Panc1 (cell line): ENCODE results near the gene KIFC3. TPM values are rescaled to one million over a fixed set of nuclear protein-coding genes. Genes with fewer than 3 reads are reported as not detected.

Experiments used
- ATAC-seq: fragments of 200-7000 bp; cut with Tn5 transposase; 2 replicates; pipeline ENCODE4 v1.9.1; 2020; ENCODE audit warnings: mild to moderate bottlenecking, moderate library complexity
- BruUV-seq: library from RNA; stranded (reverse); fragments of 400-500 nt; replicated peaks from 2 replicates; lab custom pipeline; 2021; lab: Mats Ljungman, UMichigan
- CTCF ChIA-PET: fragments of 300-600 bp; sonication (Branson Sonifier 250); formaldehyde crosslinking; loops from one replicate; lab custom pipeline; 2022; ENCODE audit warnings: antibody characterized with exemption; lab: Charles Lee
- POLR2A ChIA-PET: fragments of 300-600 bp; sonication (Branson Sonifier 250); formaldehyde crosslinking; loops from one replicate; lab custom pipeline; 2022; ENCODE audit warnings: antibody characterized with exemption; lab: Charles Lee
- DNase-seq: peaks from one replicate; pipeline ENCODE4 v3.0.0-alpha.2; 2010; ENCODE audit warnings: low read depth, low spot score
- H3K27ac ChIP-seq: 2 replicates; pipeline ENCODE4 v1.5.1; 2011; ENCODE audit warnings: mild to moderate bottlenecking, low read length, inconsistent platforms
- H3K27me3 ChIP-seq: fragments of 200-500 bp; sonication (Bioruptor generic); 2 replicates; pipeline ENCODE4 v1.6.0; 2014; ENCODE audit warnings: low read length, inconsistent platforms; ENCODE audit not compliant: control insufficient read depth, insufficient read depth
- H3K36me3 ChIP-seq: fragments of 200-500 bp; sonication (Bioruptor generic); 2 replicates; pipeline ENCODE4 v1.5.1; 2014; ENCODE audit warnings: inconsistent platforms, mild to moderate bottlenecking, low read length, moderate library complexity; ENCODE audit not compliant: control insufficient read depth, insufficient read depth
- H3K4me1 ChIP-seq: 2 replicates; pipeline ENCODE4 v1.5.1; 2011; ENCODE audit warnings: inconsistent platforms, mild to moderate bottlenecking, low read length, moderate library complexity; ENCODE audit not compliant: control insufficient read depth, insufficient read depth
- H3K4me3 ChIP-seq, 2 experiments: 2 replicates each; pipeline ENCODE4 v1.5.1; 2011 to 2012; ENCODE audit warnings: low read depth in 2 of 2, low read length in 2 of 2, mild to moderate bottlenecking in 2 of 2, inconsistent platforms in 1 of 2, moderate library complexity in 1 of 2
- H3K9me3 ChIP-seq: fragments of 200-500 bp; sonication (Bioruptor generic); 2 replicates; pipeline ENCODE4 v1.5.1; 2014; ENCODE audit warnings: low read depth, mild to moderate bottlenecking, inconsistent platforms, low read length, moderate library complexity; ENCODE audit not compliant: control insufficient read depth, insufficient read depth
- CTCF ChIP-seq: fragments of 450-650 bp; IDR thresholded peaks from 2 replicates; pipeline ENCODE4 v1.5.1; 2017; ENCODE audit warnings: mild to moderate bottlenecking
- POLR2AphosphoS5 ChIP-seq: IDR thresholded peaks from 2 replicates; pipeline ENCODE4 v1.6.1; 2012; ENCODE audit warnings: mild to moderate bottlenecking, low read depth, low read length, moderate library complexity
- REST ChIP-seq, 2 experiments: IDR thresholded peaks; 2 replicates each; pipeline ENCODE4 v1.6.1; 2011 to 2012; ENCODE audit warnings: low read depth in 2 of 2, control low read depth in 1 of 2, low read length in 1 of 2, mild to moderate bottlenecking in 1 of 2, moderate library complexity in 1 of 2; ENCODE audit not compliant: insufficient read depth in 1 of 2
- SIN3A ChIP-seq: IDR thresholded peaks from 2 replicates; pipeline ENCODE4 v1.6.1; 2012; ENCODE audit warnings: low read depth, mild to moderate bottlenecking, low read length, moderate library complexity, borderline replicate concordance; ENCODE audit not compliant: insufficient read depth
- TCF7L2 ChIP-seq: IDR thresholded peaks from 2 replicates; pipeline ENCODE4 v1.6.1; 2011; ENCODE audit warnings: mild to moderate bottlenecking, low read depth, low read length, inconsistent platforms
- in situ Hi-C: cut with HindIII; loops from 2 replicates; pipeline ENCODE4 v1.10.0; 2016; ENCODE audit warnings: low sequenced_read_pairs, low pct_unique_long_range_greater_than_20kb
- intact Hi-C: fragments of 100-400 bp; cut with micrococcal nuclease; formaldehyde crosslinking; loops from one replicate; pipeline ENCODE4 v1.10.0; 2022; ENCODE audit not compliant: unreplicated experiment
- microRNA-seq: library from miRNA; unstranded; fragments of <30 nt; microRNA quantifications from one replicate; pipeline ENCODE4 v1.1.0, GENCODE V29; 2020; ENCODE audit not compliant: unreplicated experiment
- total RNA-seq: library from RNA; stranded (reverse); gene quantifications from one replicate; pipeline ENCODE4 v1.2.1, GENCODE V29; 2021; ENCODE audit not compliant: unreplicated experiment

The KIFC3 gene
- total RNA-seq, 1 experiment from 2014 or later, result 51.5 TPM

- in situ Hi-C loops, result no loop called here
- Histone ChIP-seq H3K36me3 (no peaks in the 10 kb centered on the region), H3K9me3 (no peaks in the 10 kb centered on the region), H3K4me3 (no peak overlapping the region), H3K4me1 (no peaks in the 10 kb centered on the region), H3K27me3 (no peaks in the 10 kb centered on the region; the same call in 1 of the 2 replicates), H3K27ac (no peak overlapping the region)
- intact Hi-C loops, result no loop called here
- DNase-seq, result no peak
- ChIA-PET CTCF (interaction anchor here (0.5 kb wide), 1 partner anchor 190 kb away, joined by 6 read pairs; no protein-coding TSS in a partner anchor), POLR2A (no interaction called here)
- ATAC-seq, result no peak
- no TSS peak for BruUV-seq
- TF ChIP-seq CTCF (no peak), POLR2AphosphoS5 (no peak), REST (IDR thresholded peaks at IDR 0.05; ENCODE audit: insufficient read depth in 1 of 2, low read depth in 2 of 2, low read length in 1 of 2) (no peak), SIN3A (no peak), TCF7L2 (no peak)
These were observed 90.9 kb downstream of the KIFC3 start for GRCh38 chr16:57711346-57711745.

GRCh38 chr16:57709663-57710062 is 92.6 kb downstream of the KIFC3 start:
- no peaks in the 10 kb centered on the region for H3K4me1 ChIP-seq
- H3K9me3 ChIP-seq, result no peaks in the 10 kb centered on the region
- no peaks in the 10 kb centered on the region for H3K36me3 ChIP-seq
- H3K27ac ChIP-seq, result no peak overlapping the region
- no TSS peak for BruUV-seq
- TF ChIP-seq POLR2AphosphoS5 (no peak), CTCF (no peak), TCF7L2 (no peak), SIN3A (no peak)
- ChIA-PET POLR2A (no interaction called here), CTCF (interaction anchor here (0.9 kb wide), 1 partner anchor 855 kb away, joined by 3 read pairs; no protein-coding TSS in a partner anchor)
- no peaks in the 10 kb centered on the region; the same call in 1 of the 2 replicates for H3K27me3 ChIP-seq
- in situ Hi-C loops, result no loop called here
- ATAC-seq (no peak), DNase-seq (no peak)
- no peak overlapping the region for H3K4me3 ChIP-seq
- intact Hi-C loops, result no loop called here

Small RNAs within 50 kb of the gene (microRNA-seq; reads per million reads assigned to microRNA genes)
- not detected for gene MIR6772

Other genes starting within 250 kb of the KIFC3 start
- gene ADGRG1, start 173.9 kb downstream of the KIFC3 start, total RNA-seq, result 13.1 TPM
- gene ADGRG3, start 134.2 kb downstream of the KIFC3 start, total RNA-seq, result not detected
- gene DRC7, start 107.7 kb downstream of the KIFC3 start, total RNA-seq, result not detected
- gene KATNB1, start 66.7 kb downstream of the KIFC3 start, total RNA-seq, result 8.1 TPM
- not detected for gene CNGB1, start 168.6 kb upstream of the KIFC3 start, total RNA-seq
- gene ZNF319, start 198.2 kb upstream of the KIFC3 start, total RNA-seq, result 6.5 TPM
- gene USB1, start 198.9 kb upstream of the KIFC3 start, total RNA-seq, result 58.2 TPM
- gene MMP15, start 223.3 kb upstream of the KIFC3 start, total RNA-seq, result 10.9 TPM